Measurements from ENCODE around the gene HJV.

HJV gene

DNA sequence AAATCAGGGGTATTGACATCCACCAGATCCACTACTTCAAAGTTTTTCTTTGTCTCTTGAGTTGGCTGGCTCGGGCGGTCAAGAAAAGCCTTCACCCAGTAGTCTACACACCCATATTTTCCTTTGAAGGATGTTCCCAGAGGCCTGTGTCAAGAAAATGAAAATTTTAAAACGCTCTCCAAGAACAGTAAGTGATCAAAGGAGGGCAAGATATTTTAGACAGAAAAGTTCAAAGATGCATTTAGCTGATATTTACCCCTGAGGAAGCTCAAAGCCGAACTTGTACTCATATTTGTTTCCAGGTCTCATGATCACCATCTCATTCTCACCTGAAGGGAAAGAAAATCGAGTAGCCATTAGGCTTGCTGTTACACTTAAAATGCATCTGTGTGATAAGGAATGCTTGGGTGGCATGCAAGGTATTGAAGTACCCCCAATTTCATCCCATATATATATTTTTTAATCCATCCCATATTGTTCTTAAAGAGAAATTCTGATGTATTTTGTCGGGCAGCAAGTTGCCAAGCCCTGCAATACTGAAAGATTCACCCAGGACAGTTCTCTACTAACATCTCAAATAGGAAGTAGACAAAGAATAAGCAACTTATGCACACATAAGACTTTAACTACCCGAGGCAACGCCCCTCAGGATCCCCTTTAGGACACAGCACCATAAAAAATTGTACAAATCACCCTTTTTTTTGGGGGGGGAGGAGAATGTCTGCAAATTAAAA lies 26.2 kb downstream of the HJV start:
- Histone ChIP-seq H3K27ac (ENCODE audit: low read depth, low read length) (peak overlapping the region; percentile 97), H3K4me1 (ENCODE audit: control insufficient read depth, insufficient read depth, low read length) (peaks cover 24% of the 10 kb centered on the region), H3K9ac (ENCODE audit: low read length) (peak overlapping the region; percentile 98), H3K27me3 (ENCODE audit: control insufficient read depth, insufficient read depth, low read length) (no peaks in the 10 kb centered on the region), H3K4me3 (ENCODE audit: low read length) (peak overlapping the region; percentile 100), H3K36me3 (ENCODE audit: control insufficient read depth, insufficient read depth, low read length) (peaks cover 36% of the 10 kb centered on the region)

DNA sequence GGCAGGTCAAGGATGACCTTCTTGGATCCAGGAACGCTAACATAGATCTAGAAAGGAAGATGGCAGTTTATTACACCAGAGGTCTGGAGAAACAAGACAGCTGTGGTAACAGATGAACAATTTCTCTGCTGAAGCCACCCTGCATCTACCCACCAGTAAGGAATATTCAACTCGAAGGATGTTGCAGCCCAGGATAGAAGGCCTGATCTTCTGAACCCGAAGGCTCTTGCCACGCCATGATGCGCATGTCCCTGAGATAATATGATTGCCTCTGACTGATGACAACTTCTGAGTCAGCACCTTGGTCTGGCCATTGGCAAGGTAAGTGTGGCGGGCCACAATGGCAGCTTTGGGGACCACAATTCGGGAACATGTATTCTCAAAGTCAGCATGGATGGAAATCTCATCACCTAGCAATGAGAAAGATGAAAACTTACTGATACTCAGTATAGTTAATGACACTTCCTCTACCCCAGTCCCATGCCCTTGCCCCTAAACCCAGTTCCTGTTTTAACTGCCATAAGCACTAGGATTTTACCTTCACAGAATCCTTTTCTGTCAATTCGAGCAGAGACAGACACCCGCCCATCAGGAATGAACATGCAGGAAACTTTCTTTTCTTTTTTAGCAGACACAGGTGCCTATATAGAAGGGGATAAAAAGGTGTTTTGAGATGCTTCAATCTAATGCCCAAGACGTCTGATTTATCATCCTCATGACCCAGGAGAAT lies 27.0 kb downstream of the HJV start:
- Histone ChIP-seq H3K27me3 (ENCODE audit: control insufficient read depth, insufficient read depth, low read length) (no peaks in the 10 kb centered on the region), H3K4me1 (ENCODE audit: control insufficient read depth, insufficient read depth, low read length) (peaks cover 20% of the 10 kb centered on the region), H3K9ac (ENCODE audit: low read length) (peak overlapping the region; percentile 98), H3K27ac (ENCODE audit: low read depth, low read length) (peak overlapping the region; percentile 97), H3K36me3 (ENCODE audit: control insufficient read depth, insufficient read depth, low read length) (peaks cover 36% of the 10 kb centered on the region), H3K4me3 (ENCODE audit: low read length) (peak overlapping the region; percentile 100)

DNA sequence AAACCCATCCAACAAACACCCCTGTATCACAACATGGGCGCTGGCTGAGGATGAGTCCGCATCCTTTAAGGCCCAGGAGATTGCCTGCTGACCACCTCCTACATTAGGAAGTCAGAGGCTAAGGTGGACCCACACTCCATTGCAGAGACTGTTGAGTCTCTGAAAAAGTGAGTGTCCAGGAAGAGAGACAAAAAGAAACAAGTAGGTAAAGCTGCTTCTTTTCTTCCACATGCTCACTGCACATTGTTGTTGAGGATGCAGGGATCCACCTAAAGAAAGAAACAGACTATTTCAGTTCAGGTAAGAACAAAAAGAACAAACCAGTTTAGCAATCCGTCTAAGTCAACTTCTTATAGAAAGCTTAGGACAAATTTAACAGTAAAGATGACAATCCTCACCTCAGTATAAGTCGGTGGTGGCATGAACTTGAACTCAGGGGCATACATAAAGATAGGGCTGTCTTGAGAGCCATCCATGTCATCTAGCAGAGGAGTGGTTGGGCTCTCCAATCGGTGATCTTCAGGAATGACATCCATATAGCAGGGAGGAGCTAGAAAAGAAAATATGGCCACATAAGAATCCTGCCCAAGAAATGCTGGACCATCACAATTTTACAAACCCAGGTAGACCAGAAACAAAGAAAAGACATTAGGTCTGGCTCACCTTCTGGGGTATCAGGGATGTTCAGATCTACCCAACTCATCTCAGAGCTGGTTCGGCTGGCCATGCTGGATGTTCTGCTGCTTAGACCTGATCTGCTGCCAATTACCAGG lies 27.7 kb downstream of the HJV start:
- Histone ChIP-seq H3K4me3 (ENCODE audit: low read length) (peak overlapping the region; percentile 100), H3K9ac (ENCODE audit: low read length) (peak overlapping the region; percentile 98), H3K36me3 (ENCODE audit: control insufficient read depth, insufficient read depth, low read length) (peaks cover 36% of the 10 kb centered on the region), H3K27ac (ENCODE audit: low read depth, low read length) (peak overlapping the region; percentile 97), H3K27me3 (ENCODE audit: control insufficient read depth, insufficient read depth, low read length) (no peaks in the 10 kb centered on the region), H3K4me1 (ENCODE audit: control insufficient read depth, insufficient read depth, low read length) (peaks cover 16% of the 10 kb centered on the region)

DNA sequence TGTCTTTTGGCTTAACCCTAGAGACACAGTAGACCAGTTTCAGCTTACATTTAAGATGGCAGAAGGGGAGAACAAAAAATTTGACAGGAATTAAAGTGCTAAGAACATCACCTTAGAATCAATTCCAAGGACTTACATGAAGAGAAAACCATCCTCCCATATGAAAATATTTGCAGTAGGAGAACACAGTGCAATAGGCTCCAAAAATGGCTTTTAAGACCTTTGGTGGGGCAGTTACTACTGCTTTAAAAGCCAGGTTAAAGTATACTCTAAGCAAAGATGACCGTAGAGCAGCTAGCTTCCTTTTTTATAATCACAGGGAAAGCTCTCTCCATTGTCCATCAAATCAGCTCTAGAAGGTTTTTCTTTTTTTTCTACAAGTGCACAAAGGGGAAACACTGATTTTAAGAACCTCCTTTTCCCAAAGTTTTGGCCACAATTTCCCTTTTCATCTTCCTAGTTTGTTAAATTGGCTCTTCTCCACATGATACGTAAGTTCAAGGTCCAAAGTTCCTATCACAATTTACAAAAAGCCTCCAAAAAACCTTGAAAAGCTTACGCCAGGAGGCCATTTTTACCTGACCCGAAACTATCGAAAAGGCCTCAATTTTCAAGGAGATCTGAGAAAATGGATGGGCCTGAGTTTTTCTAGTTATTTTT lies 28.4 kb downstream of the HJV start:
- no peaks in the 10 kb centered on the region for H3K27me3 ChIP-seq (ENCODE audit: control insufficient read depth, insufficient read depth, low read length)
- peak overlapping the region; percentile 97 for H3K27ac ChIP-seq (ENCODE audit: low read depth, low read length)
- peaks cover 10% of the 10 kb centered on the region for H3K4me1 ChIP-seq (ENCODE audit: control insufficient read depth, insufficient read depth, low read length)
- peaks cover 36% of the 10 kb centered on the region for H3K36me3 ChIP-seq (ENCODE audit: control insufficient read depth, insufficient read depth, low read length)
- H3K9ac ChIP-seq (ENCODE audit: low read length) = peak overlapping the region; percentile 98
- peak overlapping the region; percentile 100 for H3K4me3 ChIP-seq (ENCODE audit: low read length)

DNA sequence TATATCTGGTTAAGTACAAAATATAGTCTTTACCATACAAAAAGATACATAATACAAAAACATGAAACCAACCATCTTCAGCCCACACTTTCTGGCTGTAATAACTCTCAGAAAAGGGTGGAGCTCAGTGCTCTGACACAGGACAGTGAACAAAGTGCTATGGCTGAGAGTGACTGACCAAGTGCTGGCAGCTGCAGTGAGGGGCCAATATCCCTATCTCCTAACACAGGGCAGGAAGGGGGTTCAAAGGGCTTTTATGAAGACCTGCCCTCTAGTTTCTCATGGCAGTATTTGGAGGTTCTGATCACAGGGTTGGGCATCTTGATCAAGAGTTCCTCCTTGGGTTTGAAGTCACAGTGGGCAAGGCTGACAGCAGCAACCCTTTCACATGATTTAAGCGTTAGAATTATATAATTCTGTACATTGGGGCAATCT lies 29.0 kb downstream of the HJV start:
- H3K27ac ChIP-seq (ENCODE audit: low read depth, low read length) = peak overlapping the region; percentile 97
- peaks cover 36% of the 10 kb centered on the region for H3K36me3 ChIP-seq (ENCODE audit: control insufficient read depth, insufficient read depth, low read length)
- H3K9ac ChIP-seq (ENCODE audit: low read length) = peak overlapping the region; percentile 6
- H3K4me1 ChIP-seq (ENCODE audit: control insufficient read depth, insufficient read depth, low read length) = peaks cover 8% of the 10 kb centered on the region
- H3K27me3 ChIP-seq (ENCODE audit: control insufficient read depth, insufficient read depth, low read length) = no peaks in the 10 kb centered on the region
- H3K4me3 ChIP-seq (ENCODE audit: low read length) = peak overlapping the region; percentile 100

DNA sequence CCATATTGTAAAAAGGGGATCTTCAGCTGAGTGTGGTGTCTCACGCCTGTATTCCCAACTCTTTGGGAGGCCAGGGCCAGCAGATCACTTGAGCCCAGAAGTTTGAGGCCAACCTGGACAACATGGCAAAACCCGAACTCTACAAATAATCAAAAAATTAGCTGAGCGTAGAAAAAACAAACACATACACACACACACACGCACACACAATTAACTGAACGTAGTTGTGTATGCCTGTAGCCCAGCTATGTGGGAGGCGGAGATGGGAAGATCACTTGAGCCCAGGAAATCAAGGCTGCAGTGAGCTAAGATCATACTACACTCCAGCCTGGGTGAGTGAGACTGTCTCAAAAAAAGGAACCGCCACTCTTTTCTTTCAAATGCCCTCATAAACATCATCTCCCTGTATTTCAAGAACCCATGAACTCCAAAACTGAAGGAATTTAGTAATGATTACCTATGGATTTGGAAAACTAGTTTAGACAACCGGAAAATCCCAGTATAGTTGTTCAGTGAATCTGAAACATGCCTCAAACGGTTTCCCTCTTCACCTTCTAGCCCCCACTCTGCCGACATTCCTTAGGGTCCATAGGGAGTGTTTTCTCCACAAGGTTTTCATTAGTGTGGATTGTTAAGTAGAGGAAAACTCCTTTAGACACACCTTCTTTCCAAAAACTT lies 29.7 kb downstream of the HJV start:
- H3K36me3 ChIP-seq (ENCODE audit: control insufficient read depth, insufficient read depth, low read length) = peaks cover 36% of the 10 kb centered on the region
- H3K27ac ChIP-seq (ENCODE audit: low read depth, low read length) = peak overlapping the region; percentile 97
- no peaks in the 10 kb centered on the region for H3K27me3 ChIP-seq (ENCODE audit: control insufficient read depth, insufficient read depth, low read length)
- H3K9ac ChIP-seq (ENCODE audit: low read length) = no peak overlapping the region
- peaks cover 8% of the 10 kb centered on the region for H3K4me1 ChIP-seq (ENCODE audit: control insufficient read depth, insufficient read depth, low read length)
- H3K4me3 ChIP-seq (ENCODE audit: low read length) = peak overlapping the region; percentile 100

DNA sequence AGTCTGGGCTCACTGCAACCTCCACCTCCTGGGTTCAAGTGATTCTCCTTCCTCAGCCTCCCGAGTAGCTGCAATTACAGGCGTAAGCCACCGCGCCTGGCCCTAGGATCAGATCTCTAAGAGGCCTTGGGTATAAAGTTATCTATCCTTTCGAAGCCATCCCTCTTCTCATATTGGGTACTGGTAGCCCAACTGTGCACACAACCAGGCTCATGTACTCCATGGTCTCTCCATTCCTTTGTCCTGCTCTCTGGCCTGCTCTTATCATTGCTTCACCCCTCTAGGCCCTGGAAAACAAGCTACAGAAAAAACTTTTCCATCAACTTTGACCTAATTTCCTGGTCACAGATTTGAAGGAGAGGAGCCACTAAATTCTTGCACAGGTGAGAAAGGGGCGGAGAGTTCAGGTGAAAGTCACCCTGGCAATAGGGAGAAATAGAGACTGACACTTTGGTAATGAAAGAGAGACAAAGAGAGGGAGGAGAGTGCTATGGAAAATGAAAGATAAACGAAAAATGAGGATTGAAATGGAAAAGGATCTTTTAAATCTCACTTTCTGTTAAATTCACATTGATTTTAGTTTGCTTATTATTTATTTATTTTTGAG lies 31.2 kb downstream of the HJV start:
- peaks cover 19% of the 10 kb centered on the region for H3K4me1 ChIP-seq (ENCODE audit: control insufficient read depth, insufficient read depth, low read length)
- no peaks in the 10 kb centered on the region for H3K27me3 ChIP-seq (ENCODE audit: control insufficient read depth, insufficient read depth, low read length)
- H3K27ac ChIP-seq (ENCODE audit: low read depth, low read length) = peak overlapping the region; percentile 97
- no peak overlapping the region for H3K9ac ChIP-seq (ENCODE audit: low read length)
- no peak overlapping the region for H3K4me3 ChIP-seq (ENCODE audit: low read length)
- peaks cover 30% of the 10 kb centered on the region for H3K36me3 ChIP-seq (ENCODE audit: control insufficient read depth, insufficient read depth, low read length)

DNA sequence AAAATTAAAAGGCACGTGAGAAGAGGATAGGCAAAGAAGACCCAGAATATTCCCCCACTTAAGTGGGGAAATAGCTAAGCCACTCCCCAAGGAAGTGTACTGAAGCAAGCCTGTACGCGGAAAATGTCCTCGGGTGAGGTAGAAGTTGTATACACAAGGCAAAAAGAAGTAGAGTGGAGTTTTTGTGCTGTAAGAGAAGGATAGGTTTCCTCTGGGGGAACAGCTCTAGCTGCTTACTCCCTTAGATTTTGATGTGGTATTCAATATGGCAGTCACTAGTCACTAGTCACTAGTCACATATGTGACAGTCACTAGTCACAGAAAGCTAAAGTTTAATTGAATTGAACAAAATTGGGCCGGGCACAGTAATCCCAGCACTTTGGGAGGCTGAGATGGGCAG lies 32.8 kb downstream of the HJV start:
- peaks cover 33% of the 10 kb centered on the region for H3K4me1 ChIP-seq (ENCODE audit: control insufficient read depth, insufficient read depth, low read length)
- H3K36me3 ChIP-seq (ENCODE audit: control insufficient read depth, insufficient read depth, low read length) = peaks cover 14% of the 10 kb centered on the region
- no peak overlapping the region for H3K4me3 ChIP-seq (ENCODE audit: low read length)
- H3K27me3 ChIP-seq (ENCODE audit: control insufficient read depth, insufficient read depth, low read length) = no peaks in the 10 kb centered on the region
- peak overlapping the region; percentile 30 for H3K27ac ChIP-seq (ENCODE audit: low read depth, low read length)
- H3K9ac ChIP-seq (ENCODE audit: low read length) = no peak overlapping the region

DNA sequence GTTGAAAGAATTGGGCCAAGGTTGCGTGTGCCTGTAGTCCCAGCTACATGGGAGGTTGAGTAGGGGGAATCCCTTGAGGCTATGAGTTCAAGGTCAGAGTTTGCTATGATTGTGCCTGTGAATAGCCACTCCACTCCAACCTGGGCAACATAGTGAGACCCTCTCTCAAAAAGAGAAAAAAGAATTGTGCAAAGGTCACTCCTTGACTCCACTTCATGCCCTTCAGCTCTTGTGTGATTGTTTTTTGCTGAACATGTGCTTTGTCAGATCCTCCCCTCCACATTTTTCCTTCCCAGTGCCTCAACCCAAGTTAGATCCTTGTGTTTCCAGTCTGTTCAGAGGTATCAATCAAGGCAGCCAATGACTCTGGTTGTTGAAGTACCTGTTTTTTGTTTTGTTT lies 33.6 kb downstream of the HJV start:
- Histone ChIP-seq H3K4me1 (ENCODE audit: control insufficient read depth, insufficient read depth, low read length) (peaks cover 39% of the 10 kb centered on the region), H3K36me3 (ENCODE audit: control insufficient read depth, insufficient read depth, low read length) (peaks cover 6% of the 10 kb centered on the region), H3K27me3 (ENCODE audit: control insufficient read depth, insufficient read depth, low read length) (no peaks in the 10 kb centered on the region), H3K27ac (ENCODE audit: low read depth, low read length) (no peak overlapping the region), H3K9ac (ENCODE audit: low read length) (no peak overlapping the region), H3K4me3 (ENCODE audit: low read length) (no peak overlapping the region)

DNA sequence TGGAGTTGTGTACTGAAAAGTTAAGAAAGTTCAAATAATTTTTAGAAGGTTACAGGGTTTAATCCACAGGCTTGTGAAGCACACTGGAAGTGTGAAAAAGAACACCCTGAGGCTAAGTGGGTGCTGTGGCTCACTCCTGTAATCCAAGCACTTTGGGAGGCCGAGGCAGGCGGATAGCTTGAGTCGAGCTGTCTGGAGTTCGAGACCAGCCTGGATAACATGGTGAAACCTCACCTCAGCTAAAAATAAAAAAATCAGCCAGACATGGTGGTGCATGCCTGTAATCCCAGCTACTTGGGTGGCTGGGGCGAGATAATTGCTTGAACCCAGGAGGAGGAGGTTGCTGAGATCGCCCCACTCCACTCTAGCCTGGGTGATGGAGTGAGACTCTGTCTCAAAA lies 35.0 kb downstream of the HJV start:
- no peaks in the 10 kb centered on the region for H3K27me3 ChIP-seq (ENCODE audit: control insufficient read depth, insufficient read depth, low read length)
- no peaks in the 10 kb centered on the region for H3K36me3 ChIP-seq (ENCODE audit: control insufficient read depth, insufficient read depth, low read length)
- no peak overlapping the region for H3K9ac ChIP-seq (ENCODE audit: low read length)
- H3K4me1 ChIP-seq (ENCODE audit: control insufficient read depth, insufficient read depth, low read length) = peaks cover 46% of the 10 kb centered on the region
- H3K27ac ChIP-seq (ENCODE audit: low read depth, low read length) = peak overlapping the region; percentile 96
- no peak overlapping the region for H3K4me3 ChIP-seq (ENCODE audit: low read length)
